SHP77 (cell line): ENCODE measurements around the gene CCDC50.

ENCODE experiments used
- DNase-seq, 2 experiments: peaks; one replicate each; lab custom pipeline; 2025; lab: John Stamatoyannopoulos, UW

Gene CCDC50

GRCh38 chr3:191428177-191428576, 99.0 kb downstream of the CCDC50 start:
- no peak for DNase-seq

DNA sequence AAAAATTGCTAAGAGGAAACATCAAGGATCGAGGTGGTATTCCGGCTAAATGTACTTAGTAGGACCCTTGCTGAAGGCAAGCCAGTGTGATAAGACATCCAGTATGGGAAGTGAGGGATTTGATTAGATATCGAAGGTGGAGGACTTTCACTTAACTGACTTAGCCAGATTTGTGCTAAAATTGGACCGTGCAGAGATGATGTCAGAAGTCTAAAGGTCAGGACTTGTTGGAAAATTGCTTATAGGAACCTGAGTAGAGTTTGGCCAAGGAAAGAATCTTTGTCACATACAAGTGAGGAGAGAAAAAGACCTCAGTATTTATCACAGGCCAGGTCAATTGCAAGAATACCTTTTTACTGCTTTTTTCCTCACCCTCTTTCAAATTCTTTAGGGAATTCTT, 100.9 kb downstream of the CCDC50 start:
- no peak for DNase-seq

GRCh38 chr3:191431160-191431822, 102.1 kb downstream of the CCDC50 start:
- DNase-seq = no peak

DNA sequence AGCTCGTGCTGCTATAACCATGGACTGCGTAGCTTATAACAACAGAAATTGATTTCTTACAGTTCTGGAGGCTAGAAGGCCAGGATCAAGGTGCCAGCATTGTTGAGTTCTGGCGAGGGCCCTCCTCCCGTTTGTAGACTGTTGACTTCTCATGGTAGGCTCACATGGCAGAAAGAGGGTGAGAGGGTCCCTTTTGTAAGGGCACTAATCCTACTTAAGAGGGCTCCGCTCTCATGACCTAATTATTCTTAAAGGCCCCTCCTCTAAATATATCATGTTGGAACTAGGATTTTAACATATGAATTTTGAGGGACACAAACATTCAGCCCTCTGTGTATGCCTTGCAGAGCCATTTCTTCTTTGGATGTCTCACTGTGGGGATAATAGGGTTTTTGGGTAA, 103.0 kb downstream of the CCDC50 start:
- no peak for DNase-seq

DNA sequence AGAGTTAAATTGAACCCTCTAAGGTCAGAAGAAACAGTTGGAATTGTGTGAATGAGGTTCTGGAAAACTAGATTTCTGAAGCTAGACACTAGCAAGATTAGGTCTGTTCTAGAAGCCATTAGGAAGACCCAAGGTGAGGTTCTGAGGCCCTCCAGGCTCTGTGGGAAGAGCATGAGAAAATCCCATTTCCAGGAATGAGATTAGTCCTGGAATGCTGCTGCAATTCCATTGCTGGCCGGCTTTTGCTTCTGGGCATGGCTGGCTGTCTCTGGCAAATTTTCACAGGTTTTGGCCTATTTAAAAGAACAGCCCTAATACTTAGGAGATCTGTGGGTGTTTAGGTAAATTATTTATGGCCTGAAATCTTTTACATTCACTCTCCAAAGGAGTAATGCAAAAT, 104.8 kb downstream of the CCDC50 start:
- DNase-seq = no peak

DNA sequence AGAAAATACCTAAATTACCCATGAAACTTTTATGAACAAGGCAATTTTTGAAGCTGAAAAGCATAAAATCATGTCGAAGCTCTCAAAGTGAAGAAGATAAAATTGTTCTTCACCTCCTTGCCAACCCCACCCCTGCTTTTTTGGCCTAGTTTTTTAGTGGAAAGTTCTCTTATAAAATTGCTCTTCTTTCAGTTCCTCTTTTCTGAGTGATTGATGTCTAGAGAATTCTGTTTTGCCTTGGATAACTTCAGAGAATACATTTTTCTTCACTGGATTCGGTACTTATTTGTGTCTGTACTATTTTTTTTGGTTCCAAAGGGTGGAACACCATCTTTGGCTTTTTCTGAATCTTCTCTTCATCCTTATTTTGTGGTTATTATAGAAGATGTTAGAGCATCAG, 106.8 kb downstream of the CCDC50 start:
- DNase-seq = no peak

DNA sequence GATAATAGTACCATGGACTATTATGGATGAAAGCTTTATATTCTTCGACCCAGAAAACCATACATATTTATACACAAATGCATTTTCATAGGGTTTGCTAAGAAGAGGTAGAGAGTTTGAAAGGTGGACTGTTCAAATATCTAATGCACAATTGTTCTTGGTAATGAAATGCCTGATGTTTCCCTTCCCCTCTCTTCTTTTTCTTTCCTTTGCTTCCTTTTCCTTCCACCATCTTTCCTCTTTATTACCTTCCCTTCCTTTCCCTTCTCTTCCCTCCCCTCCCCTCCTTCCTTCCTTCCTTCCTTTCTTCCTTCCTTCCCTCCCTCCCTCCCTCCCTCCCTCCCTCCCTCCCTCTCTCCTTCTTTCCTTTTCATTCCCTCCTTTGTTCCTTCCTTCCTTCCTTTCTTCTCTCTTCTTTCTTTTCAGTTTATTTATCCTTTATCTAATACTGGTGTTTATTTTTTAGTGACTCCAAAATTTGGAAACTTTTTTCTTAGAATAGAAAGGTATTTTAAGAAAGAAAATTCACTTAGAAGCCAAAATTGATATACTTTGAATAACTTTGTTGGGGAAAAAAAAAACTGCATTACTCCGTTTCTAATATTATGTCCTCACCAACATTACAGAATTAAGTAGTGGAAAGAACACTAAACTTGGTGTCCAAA, 109.1 kb downstream of the CCDC50 start:
- no peak for DNase-seq

- DNase-seq = no peak
These were observed 111.3 kb downstream of the CCDC50 start for GRCh38 chr3:191440532-191440931.

DNA sequence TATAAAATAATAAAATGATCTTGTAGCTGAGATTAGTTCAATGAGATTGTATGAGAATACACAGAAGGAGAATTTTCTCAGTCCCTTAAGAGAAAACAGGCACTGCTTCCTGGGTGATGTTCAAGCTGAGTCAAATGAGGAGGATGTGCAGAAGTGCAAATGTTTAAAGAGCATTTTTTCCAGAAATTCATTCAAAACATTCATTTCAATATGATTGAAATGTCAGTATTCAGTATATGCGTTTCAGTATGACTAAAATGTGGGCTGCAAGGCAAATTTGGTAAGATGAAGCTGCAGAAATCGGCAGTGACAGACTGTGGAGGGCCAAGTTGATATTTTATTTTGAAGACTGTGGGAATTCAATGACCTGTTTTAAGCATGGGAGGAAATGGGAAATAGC, 112.5 kb downstream of the CCDC50 start:
- DNase-seq = no peak

DNA sequence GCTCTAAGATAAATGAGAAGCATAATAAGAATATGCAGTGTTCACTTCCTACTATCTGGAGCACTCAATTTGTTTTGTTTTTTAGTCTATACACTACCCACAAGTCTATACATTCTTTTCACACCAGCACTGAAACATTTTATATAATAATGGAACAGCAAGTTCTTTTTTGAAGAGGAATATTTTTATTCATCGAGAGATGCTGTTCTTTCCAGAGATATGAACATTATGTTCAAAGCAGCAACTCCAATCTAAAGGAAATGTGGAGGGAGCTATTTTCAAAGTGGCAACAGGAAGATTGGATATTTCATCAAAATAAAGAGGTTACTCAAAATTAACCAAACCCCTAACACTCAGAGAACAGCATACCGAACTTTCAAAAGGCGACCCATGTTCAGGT, 115.4 kb downstream of the CCDC50 start:
- no peak for DNase-seq
